ENCODE data around the gene COL18A1.
"Not testable (repeated sequence)": the region's sequence is repeated elsewhere in the genome, so short reads cannot be mapped to it uniquely, and the experiment has no call there.

Gene COL18A1

DNA sequence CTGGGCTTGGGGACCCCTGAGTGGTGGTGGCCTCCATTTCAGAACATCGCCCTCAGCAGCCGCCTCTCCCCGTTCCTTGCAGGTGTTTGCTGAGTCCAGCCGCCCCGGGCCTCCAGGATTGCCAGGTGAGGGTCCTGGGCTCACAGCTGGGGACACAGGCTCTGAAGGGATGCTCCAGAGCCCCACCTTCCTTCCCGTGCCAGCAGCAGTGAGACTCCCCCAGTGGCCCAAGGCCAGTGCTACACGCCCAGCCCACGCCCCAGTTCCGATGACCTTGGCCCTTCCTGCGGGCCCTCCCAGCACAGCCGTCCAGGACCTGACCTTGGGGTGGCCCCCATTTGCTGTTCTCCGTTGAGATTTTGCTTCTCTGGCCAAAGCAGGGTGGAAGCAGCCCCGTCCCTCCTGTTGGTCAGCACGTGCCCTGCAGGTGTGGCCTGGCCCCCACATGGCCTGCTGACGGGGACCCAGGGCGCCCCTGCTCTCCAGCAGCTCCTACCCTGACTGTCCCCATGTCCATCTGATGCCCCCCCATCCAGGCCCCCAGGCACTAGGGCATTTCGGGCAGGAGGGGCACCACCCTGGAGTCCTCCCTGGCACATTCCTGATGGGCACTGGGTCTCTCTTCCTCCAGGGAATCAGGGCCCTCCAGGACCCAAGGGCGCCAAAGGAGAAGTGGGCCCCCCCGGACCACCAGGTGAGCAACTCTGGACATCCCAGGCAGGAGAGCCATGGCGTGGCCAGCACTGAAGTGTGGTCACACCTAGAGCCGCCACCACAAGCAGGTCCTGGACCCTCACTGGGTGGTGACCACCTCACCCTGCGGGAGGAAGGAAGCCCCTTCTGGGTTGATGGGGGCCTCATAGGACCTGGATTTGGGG is 92.2 kb downstream of the COL18A1 start:
- no peak for DNase-seq

DNA sequence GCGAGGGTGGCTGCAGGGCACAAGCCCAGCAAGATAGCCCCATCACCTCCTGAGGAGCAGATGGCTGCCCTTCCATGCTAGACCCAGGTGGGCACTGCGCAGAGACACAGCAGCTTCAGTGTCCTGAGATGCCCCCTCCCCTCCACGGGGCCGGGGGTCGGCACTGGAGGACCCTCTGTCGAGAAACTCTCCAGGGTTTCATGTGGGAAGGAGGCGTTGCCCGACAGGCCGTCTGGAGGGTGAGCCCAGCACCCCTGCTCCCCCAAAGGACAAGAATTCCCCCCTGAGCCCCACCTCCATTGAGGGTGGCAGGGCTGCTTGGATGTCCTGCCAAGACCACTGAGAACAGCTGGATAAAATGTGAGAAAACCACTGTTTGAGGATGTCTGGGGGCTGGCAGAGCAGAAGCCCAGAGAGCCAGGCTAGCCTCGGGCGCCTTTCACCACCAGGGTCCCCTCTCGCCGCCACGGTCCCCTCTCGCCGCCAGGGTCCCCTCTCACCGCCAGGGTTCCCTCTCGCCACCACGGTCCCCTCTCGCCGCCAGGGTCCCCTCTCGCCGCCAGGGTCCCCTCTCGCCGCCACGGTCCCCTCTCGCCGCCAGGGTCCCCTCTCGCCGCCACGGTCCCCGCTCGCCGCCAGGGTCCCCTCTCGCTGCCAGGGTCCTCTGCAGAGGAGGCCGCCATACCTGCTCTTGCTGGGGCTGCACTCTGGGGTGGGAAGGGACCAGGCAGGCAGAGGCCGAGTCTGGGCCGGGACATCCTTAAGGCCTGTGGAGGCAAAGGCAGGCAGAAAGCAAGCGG is 93.1 kb downstream of the COL18A1 start:
- no peak for DNase-seq

DNA sequence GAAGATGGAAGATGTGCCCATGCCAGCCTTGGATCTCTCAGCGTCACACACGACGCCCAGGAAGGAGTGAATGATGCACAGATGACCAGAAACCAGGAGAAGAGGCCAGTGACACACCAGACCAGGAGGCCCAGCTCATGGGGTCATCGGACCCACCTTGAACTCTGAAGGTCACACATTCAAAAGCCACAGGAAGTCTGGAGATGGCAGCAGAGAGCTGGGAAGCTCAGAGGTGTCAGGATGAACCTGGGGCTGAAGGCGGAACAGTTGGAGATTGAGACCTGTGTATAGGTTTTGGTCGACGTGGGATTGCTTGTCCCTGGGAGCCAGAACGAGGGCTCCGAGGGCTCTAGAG is 93.7 kb downstream of the COL18A1 start:
- DNase-seq = no peak

DNA sequence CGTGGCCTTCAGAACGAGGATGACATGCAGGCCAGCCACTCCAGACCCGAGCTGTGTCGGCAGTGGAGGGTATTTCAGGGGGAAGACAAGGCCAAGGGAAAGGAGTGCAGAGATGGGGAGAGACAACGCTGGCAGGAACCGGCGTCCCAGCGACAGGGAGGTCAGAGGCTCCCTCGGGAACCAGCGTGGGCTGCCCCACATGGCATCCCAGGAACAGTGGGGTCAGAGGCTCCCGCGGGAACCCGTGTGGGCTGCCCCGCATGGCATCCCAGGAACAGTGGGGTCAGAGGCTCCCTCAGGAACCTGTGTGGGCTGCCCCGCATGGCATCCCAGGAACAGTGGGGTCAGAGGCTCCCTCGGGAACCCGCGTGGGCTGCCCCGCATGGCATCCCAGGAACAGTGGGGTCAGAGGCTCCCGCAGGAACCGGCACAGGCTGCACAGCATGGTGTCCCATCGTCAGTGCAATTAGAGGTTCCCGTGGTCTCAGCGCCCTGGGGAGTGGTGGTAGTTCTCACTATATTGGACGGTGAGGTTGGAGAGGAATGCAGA is 94.3 kb downstream of the COL18A1 start:
- DNase-seq = no peak

DNA sequence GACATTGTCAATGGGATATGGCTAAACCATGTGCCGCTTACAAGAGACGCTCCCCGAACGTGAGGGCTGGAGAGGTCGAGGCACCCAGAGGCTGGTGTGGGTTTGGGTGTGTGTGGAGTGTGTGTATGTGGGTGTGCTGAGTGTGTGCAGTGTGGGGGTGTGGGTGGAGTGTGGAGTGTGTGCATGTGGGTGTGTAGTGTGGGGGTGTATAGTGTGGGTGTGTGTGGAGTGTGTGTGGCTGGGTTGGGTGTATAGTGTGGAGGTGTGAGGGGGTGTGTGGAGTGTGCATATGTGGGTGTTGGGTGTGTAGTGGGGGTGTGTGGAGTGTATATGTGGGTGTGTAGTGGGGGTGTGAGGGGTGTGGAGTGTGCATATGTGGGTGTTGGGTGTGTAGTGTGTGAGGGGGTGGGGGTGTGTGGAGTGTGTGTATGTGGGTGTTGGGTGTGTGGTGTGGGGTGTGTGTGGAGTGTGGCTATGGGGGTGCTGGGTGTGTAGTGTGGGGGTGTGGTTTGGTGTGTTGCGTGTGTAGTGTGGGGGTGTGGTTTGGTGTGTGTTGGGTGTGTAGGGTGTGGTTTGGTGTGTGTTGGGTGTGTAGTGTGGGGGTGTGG is 95.1 kb downstream of the COL18A1 start:
- DNase-seq = no peak

DNA sequence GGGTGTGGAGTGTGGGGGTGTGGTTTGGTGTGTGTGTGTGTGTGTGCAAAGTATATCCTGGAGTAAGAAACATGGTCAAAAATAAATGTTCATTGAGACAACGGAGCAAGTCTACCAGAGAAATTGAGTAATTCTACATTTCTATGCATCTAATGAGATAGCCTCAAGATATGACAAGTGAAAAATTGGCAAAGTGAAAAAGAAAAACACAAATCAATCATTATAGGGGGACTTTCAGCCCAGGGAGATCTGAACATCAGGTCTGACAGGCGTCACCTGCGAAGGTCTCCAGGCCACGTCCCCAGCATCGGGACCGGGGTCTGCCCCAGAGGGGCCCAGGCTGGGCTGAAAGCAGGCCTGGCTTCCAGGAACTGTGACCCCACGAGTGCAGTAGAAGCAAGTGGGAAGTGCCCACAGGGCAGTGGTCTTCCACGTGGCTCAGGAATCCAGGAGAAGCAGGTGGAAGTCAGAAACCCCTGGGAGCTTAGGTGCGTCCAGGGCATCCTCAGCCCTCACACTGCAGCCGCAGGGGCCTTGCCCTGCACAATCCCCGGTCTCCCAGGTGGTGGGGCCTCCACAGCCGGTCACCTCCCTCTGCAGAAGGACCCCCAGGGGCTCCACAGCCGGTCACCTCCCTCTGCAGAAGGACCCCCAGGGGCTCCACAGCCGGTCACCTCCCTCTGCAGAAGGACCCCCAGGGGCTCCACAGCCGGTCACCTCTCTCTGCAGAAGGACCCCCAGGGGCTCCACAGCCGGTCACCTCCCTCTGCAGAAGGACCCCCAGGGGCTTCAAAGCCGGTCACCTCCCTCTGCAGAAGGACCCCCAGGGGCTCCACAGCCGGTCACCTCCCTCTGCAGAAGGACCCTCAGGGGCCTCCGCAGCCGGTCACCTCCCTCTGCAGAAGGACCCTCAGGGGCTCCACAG is 96.4 kb downstream of the COL18A1 start:
- not testable (repeated sequence) for DNase-seq

DNA sequence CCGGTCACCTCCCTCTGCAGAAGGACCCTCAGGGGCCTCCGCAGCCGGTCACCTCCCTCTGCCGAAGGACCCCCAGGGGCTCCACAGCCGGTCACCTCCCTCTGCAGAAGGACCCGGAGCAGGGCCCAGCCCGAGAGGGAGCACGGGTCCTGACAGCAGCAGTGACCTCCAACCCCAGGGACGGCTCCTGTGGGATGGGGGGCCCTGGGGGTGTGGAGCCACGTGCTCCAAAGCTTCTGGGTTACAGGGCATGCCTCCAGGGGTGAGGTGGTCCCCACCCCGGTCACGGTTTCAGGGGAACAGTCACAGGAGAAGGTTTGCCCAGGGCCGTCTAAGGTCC is 97.0 kb downstream of the COL18A1 start:
- DNase-seq = no peak

DNA sequence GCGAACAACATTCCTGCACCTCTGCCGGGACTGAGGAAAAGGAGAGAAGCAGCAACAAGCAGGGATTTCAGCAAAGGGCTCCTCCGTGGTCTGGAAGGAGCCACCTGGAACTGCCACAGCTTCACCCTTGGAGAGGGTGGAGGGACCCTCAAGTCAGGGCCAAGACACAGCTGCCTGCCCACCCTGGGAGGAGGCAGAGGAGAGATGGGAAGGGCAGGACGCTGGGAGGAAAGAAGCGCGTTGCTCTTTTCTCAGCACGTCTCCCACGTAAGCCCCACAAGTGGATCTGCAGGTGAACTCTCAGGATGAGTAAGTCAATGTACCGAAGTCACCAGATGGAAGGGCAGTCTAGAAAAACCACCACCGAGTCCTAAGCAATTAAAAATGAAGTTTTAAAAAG is 97.6 kb downstream of the COL18A1 start:
- DNase-seq = no peak

DNA sequence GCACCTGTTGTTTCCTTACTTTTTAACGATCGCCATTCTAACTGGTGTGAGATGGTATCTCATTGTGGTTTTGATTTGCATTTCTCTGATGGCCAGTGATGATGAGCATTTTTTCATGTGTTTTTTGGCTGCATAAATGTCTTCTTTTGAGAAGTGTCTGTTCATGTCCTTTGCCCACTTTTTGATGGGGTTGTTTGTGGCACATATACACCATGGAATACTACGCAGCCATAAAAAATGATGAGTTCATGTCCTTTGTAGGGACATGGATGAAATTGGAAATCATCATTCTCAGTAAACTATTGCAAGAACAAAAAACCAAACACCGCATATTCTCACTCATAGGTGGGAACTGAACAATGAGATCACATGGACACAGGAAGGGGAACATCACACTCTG is 98.3 kb downstream of the COL18A1 start:
- not testable (repeated sequence) for DNase-seq

DNA sequence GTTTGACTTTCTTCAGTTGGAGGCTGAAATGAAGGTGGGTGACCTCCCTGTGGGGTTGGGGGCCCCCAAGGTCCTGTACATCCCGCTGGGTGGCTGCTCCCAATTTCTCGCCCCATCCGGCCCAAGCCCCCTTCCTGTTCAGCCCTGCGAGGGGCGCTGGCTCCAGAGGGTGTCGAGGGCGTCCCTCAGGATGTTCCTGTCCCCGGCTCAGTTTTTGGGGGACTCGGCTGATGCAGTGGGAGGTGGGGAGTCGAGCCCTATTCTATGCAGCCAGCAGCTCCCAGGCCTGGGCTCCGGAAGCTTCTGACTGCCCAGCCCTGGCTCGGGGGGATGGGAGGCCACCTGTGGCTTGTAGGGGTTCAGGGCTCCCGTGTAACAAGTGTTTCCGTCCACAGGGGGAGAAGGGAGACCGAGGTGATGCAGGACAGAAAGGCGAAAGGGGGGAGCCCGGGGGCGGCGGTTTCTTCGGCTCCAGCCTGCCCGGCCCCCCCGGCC is 99.1 kb downstream of the COL18A1 start:
- no peak for DNase-seq

DNA sequence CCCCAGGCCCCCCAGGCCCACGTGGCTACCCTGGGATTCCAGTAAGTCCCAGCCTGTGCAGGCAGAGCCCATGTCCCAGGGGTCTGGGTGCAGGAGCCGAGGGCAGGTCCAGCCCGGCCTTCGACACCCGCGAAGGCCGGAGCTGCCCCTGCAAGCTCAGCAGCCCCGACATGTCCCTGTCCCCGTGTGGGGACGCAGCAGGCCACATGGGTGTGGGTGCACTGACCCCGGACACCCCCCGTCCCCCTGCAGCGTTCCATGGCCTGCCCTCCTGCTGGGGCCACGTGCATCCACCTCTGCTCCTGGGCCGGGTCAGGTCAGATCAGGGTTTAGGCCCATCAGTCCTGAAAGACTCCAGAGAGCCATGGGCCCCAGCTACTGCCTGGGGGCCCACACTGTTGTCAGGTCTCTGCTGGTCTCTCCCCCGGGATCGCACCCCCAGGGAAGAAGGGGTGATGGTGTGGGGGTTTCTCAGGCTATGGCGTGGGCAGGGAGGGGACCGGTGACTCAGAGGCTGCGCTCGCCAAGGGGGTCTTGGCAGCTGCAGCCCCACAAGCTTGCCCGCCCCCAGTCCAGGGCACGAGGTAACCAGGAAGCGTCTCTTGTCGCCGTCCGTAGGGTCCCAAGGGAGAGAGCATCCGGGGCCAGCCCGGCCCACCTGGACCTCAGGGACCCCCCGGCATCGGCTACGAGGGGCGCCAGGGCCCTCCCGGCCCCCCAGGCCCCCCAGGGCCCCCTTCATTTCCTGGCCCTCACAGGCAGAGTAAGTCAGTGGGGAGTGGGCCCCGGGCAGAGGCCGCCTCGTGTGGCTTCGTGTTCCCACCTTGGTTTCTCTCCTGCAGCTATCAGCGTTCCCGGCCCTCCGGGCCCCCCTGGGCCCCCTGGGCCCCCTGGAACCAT is 99.8 kb downstream of the COL18A1 start:
- no peak for DNase-seq

DNA sequence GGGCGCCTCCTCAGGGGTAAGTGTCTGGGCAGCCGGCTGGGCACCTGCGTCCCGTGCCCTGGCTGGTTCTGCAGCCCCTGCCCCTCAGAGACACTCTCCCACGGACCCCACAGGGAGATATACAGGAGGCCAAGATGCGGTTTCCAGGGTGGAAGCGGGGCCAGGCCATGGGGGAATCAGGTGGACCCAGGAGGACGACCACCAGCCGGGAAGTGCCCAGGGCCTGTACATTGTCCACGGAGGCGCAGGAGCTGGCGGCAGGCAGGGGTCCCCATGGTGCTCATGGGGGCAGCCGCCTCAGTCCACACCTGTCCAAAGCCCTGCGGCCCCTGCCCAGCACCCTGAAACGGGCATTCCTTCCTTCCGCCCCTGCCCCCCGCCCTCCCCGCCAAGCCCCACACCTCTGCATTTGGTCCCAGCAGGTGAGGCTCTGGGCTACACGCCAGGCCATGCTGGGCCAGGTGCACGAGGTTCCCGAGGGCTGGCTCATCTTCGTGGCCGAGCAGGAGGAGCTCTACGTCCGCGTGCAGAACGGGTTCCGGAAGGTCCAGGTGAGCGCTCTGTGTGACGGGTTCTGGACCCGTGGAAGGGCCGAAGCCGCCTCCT is 100.6 kb downstream of the COL18A1 start:
- peak; percentile 11 for DNase-seq

DNA sequence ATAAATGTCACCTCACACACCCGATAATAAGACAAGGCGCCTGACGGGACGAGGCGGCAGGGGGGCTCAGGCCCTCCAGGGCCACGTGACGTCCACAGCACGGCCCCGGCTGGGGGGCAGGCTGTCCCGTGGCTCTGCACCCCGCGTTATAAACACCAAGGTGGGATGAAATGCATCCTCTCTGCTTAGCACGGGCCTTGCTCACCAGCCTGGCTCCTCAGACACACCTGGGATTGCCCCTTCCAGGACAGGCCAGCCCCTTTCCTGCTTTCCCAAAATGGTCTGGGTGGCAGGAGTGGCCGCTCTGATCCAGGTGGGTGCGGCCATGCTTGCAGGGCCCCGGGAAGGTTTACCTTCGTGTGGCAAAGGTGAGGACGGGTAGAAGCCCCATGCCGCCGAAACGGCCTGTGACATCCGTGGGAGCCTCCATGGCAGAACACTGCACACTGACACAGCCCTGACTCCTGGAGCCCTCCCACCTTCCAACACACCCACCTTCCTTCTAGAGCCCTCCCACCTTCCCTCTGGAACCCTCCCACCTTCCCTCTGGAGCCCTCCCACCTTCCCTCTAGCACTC is 101.4 kb downstream of the COL18A1 start:
- no peak for DNase-seq

DNA sequence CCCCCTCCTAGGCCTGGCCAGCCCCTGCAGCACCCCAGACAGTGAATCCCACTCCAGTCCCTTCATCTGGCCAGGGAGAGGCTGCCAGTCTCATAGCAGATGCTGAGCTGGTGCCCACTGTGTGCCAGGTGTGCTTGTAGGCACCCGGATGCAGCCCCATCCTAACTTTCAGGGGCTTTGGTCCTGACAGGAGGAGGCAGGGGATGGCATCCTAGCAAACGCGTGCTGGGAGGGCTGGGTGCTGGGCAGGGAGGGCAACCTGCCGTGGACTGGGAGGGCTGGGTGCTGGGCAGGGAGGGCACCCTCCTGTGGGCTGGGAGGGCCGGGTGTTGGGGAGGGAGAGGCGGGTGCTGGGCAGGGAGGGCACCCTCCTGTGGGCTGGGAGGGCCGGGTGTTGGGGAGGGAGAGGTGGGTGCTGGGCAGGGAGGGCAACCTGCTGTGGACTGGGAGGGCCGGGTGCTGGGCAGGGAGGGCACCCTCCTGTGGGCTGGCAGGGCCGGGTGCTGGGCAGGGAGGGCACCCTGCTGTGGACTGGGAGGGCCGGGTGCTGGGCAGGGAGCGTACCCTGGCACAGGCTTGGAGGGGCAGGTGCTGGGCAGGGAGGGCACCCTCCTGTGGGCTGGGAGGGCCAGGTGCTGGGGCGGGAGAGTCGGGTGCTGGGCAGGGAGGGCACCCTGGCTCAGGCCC is 102.0 kb downstream of the COL18A1 start:
- no peak for DNase-seq

DNA sequence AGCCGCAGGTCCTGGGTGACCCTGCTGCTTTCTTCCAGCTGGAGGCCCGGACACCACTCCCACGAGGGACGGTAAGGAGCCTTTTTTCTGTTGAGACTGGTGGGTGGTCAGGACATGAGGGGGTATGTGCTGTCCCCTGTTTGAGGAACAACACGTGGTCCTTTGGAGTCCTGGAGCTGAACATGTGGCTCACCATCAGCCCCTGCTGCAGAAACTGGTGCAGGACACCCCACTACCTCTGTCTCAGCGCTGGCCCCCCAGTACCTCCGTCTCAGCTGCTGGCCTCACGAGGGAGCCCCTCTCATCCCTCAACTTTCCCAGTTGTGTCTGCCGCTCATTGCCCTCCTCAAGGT is 102.5 kb downstream of the COL18A1 start:
- no peak for DNase-seq

DNA sequence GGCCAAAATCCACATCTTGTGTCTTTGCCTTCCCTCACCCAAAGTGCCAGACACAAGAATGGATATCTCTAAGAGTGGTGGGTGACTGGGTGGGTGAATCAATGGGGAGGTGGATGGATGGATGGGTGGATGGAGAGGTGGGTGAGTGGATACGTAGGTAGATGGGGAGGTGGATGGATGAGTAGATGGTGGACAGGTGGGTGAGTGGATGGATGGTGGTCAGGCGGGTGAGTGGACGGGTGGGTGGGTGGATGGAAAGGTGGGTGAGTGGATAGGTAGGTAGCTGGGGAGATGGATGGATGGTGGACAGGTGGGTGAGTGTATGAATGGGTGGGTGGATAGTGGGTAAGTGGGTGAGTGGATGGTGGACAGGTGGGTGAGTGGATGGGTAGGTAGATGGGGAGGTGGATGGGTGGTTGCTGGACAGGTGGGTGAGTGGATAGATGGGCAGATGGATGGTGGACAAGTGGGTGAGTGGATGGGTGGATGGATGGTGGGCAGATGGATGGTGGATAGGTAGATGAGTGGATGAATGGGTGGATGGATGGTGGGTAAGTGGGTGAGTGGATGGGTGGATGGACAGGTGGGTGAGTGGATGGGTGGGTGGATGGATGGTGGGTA is 103.0 kb downstream of the COL18A1 start:
- no peak for DNase-seq

DNA sequence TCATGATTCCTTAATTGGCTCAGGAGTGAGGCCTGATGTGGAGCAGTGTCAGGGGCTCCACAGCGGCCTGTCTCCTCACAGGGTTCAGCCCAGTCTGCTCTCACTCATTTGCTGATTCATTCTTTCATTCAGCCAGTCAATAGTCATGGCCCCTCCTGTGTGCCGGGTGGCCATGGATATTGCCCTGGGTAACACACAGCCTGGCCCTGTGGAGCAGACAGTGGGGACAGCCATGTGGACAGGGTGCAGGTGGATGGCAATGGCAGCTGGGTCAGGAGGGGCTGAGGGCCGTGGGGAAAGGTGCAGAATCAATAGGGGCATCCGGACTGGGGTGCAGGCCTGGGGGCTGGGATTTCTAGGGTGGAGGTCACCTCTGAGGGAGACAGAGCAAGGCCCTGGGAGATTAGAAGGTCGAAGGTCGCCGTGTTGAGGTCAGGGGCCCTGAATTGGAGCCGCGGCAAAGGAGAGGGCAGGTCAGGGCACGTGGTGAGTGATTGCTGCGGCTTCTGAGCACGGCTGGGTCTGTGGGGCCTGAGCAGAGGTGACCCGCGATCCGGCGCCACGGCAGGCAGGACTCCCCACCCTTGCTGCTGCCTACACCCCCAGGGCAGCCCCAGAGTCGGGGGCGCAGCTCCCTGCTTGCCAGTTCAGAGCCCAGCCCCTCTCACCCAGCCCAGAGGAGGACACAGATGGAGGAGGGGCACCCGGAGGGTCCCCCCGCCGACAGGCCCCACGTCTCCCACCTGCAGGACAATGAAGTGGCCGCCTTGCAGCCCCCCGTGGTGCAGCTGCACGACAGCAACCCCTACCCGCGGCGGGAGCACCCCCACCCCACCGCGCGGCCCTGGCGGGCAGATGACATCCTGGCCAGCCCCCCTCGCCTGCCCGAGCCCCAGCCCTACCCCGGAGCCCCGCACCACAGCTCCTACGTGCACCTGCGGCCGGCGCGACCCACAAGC is 103.9 kb downstream of the COL18A1 start:
- DNase-seq = no peak
